ENCODE results near the gene MKNK2.
A peak's percentile ranks its signal among the peaks of the same experiment; 100 is the strongest.

Gene MKNK2

DNA sequence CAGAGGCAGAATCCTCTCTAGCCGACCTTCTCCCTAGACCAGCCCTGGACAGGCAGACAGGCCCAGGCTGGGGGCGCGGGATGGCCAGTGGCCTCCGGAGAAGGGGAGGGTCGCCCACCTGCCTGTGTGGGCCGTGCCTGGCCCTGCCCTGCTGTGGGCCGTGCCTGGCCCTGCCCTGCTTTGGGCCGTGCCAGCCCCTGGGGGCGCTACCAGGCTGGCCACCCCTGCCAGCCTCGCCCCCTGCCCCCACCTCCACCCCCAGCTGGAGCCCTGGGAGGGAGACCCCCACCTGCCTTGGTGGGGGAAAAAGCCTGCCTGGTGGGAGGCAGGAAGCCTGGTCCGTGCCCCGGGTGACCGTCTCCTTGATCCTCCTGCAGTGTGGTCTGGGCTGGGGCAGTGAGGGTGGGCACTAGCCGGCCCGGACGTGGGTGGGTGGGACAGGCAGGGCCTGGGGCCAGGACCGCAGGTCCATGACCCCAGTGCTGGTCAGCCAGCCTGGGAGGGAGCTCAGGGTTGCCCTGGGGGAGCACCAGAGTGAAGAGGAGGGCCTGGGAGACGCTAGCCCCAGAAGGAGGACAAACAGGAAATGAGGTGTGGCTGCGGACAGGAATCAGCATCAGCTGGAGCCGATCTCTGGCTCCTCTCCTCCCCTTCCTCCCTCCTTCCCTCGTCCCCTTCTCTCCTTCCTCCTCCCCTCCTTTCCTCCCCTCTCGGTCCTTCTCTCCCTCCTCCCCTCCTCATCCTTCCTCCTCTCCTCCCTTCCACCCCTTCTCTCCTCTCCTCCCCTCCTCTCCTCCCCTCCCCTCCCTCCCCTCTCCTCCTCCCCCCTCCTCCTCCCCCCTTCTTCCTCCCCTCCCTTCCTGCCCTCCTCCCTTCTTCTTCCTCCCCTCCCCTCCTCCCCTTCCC lies 5.1 kb upstream of the MKNK2 start:
- DNase-seq (ENCODE audit: low read depth), result no peak
- H3K4me3 ChIP-seq (ENCODE audit: low read depth, low read length), result no peak overlapping the region
- TF ChIP-seq MYC (IDR thresholded peaks at IDR 0.05; ENCODE audit: low read depth, low read length) (no peak), POLR2A (IDR thresholded peaks at IDR 0.05; ENCODE audit: extremely low read depth, insufficient read length) (no peak)
- TF ChIP-seq, protein P1, sequence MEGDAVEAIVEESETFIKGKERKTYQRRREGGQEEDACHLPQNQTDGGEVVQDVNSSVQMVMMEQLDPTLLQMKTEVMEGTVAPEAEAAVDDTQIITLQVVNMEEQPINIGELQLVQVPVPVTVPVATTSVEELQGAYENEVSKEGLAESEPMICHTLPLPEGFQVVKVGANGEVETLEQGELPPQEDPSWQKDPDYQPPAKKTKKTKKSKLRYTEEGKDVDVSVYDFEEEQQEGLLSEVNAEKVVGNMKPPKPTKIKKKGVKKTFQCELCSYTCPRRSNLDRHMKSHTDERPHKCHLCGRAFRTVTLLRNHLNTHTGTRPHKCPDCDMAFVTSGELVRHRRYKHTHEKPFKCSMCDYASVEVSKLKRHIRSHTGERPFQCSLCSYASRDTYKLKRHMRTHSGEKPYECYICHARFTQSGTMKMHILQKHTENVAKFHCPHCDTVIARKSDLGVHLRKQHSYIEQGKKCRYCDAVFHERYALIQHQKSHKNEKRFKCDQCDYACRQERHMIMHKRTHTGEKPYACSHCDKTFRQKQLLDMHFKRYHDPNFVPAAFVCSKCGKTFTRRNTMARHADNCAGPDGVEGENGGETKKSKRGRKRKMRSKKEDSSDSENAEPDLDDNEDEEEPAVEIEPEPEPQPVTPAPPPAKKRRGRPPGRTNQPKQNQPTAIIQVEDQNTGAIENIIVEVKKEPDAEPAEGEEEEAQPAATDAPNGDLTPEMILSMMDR (IDR thresholded peaks at IDR 0.05; ENCODE audit: low read depth, low read length), result no peak
- TF ChIP-seq, protein P2, sequence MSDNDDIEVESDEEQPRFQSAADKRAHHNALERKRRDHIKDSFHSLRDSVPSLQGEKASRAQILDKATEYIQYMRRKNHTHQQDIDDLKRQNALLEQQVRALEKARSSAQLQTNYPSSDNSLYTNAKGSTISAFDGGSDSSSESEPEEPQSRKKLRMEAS (IDR thresholded peaks at IDR 0.05; ENCODE audit: low read depth, low read length), result no peak

DNA sequence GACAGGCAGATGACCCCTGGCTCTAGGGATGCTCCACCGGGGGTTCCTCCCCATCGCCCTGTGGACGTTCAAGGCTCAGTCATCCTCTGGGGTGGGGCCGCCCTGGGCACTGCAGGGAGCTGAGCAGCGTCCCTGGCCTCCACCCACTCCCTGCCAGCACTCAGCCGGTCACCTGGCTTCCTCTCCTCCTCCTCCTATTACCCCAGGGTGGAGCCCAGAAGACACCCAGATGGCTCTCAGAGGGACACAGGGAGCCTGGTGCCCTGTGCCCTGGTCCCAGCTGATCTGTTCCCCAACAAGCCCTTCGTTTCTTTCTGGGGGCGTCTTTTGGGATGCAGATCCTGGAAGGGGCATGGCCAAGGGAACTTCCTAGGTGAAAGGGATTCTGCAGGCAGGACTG lies 3.7 kb upstream of the MKNK2 start:
- DNase-seq (ENCODE audit: low read depth), result no peak
- H3K4me3 ChIP-seq (ENCODE audit: low read depth, low read length), result no peak overlapping the region
- TF ChIP-seq, protein P1 (IDR thresholded peaks at IDR 0.05; ENCODE audit: low read depth, low read length), result no peak
- TF ChIP-seq, protein P2 (IDR thresholded peaks at IDR 0.05; ENCODE audit: low read depth, low read length), result no peak
- TF ChIP-seq MYC (IDR thresholded peaks at IDR 0.05; ENCODE audit: low read depth, low read length) (no peak), POLR2A (IDR thresholded peaks at IDR 0.05; ENCODE audit: extremely low read depth, insufficient read length) (no peak)

DNA sequence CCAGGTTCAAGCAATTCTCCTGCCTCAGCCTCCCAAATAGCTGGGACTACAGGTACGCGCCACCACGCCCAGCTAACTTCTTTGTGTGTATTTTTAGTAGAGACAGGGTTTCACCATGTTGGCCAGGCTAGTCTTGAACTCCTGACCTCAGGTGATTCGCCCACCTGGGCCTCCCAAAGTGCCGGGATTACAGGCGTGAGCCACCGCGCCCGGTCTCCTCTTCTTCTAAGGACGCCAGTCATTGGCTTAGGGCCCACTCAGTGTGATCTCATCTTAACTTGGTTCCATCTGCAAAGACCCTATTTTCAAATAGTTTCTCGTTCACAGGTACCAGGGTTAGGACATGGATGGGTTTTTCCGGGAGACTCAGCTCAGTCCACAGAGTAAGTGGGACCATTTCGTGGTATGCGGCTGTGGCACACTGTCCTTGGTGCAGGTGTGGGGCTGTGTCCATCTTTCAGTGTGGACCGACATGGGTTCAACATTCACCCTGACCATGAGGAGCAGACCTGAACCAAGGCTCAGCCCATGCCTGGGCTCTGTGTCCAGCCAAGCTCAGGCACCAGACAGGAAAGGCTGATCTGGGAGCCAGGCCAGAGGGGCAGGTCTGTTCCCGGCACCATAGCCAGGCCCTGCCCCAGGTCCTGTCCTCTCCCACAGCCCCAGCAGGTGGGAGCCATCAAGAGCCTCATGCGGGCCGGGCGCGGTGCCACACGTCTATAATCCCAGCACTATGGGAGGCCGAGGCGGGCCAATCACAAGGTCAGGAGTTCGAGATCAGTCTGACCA lies 2.8 kb upstream of the MKNK2 start:
- no peak overlapping the region for H3K4me3 ChIP-seq (ENCODE audit: low read depth, low read length)
- no peak for DNase-seq (ENCODE audit: low read depth)
- no peak for TF ChIP-seq POLR2A (IDR thresholded peaks at IDR 0.05; ENCODE audit: extremely low read depth, insufficient read length)
- no peak for TF ChIP-seq MYC (IDR thresholded peaks at IDR 0.05; ENCODE audit: low read depth, low read length)
- TF ChIP-seq, protein P1 (IDR thresholded peaks at IDR 0.05; ENCODE audit: low read depth, low read length), result no peak
- TF ChIP-seq, protein P2 (IDR thresholded peaks at IDR 0.05; ENCODE audit: low read depth, low read length), result no peak

DNA sequence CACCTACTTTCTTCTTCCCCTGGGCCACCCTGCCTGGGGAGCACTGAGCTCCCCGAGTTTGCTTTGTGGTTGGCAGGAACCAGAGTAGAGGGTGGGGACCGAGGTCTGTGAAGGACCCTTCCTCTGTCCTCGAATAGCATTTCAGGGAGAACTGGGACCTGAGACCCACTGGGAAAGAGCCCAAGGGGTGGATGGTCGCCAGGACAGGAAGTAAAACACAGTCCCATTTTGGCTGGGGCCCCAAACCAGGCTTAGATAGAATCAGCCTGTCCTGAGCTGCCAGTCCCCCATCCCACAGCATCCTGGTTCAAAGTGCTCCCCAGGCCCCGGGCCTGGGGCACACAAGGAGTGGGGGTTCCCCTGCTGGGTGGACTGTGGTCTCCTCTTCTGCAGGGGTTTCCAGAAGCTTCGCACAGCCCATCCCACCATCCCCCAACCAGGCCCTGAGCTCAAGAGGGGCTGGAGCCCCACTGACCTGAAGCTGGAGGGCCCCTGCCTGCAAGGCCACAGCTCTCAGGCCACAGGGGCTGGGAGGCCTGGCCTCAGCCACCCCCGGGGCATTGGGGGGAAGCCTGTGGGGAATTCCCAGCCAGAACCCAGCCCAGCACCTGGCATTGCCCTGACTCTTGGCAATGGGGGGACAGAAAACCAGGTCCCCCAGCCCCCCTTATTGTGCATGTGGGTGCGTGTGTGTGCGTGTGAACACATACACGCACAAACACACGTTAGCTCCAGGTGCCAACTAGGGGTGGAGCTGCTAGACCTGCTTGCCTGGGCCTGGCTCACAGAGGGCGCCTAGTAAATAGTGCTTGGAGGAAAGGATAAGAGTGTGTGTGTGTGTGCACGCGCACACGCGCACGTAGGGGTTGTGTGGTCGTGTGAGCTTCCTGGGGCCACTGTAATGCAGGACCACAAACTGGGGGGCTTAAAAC lies 995 bp upstream of the MKNK2 start:
- DNase-seq (ENCODE audit: low read depth), result no peak
- no peak overlapping the region for H3K4me3 ChIP-seq (ENCODE audit: low read depth, low read length)
- TF ChIP-seq MYC (IDR thresholded peaks at IDR 0.05; ENCODE audit: low read depth, low read length) (no peak), POLR2A (IDR thresholded peaks at IDR 0.05; ENCODE audit: extremely low read depth, insufficient read length) (no peak)
- TF ChIP-seq, protein P2 (IDR thresholded peaks at IDR 0.05; ENCODE audit: low read depth, low read length), result no peak
- TF ChIP-seq, protein P1 (IDR thresholded peaks at IDR 0.05; ENCODE audit: low read depth, low read length), result no peak

DNA sequence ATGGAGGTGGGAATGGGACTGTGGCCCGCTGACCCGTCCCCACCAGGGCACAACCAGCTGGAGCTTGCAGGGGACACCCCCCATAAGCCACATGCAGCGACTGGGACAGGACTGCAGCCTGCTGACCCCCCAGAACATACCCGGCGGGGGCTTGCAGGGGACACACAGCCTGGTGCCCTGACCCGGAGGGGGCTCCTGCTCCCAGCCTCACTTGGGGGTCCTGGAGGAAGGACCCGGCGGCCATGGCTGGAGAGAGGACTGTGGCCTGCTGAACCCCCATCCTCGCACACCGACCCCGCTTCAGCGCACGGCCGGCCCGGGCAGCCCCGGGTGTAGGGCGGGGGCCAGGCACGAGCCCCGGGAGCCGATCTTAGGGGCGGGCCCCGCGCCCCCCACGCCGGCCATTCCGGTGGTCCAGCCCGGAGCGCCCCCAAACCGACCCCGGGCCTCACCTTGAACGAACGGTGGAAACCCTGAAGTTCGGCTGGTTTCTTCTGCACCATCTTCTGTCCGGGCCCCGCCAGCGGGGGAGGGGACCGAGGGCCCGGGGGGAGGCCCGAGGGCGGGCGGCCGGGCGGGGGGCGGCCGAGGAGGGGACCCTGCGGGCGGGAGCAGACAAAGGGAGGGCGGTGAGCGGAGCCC lies 574 bp downstream of the MKNK2 start:
- no peak for DNase-seq (ENCODE audit: low read depth)
- TF ChIP-seq POLR2A (IDR thresholded peaks at IDR 0.05; ENCODE audit: extremely low read depth, insufficient read length) (no peak), MYC (IDR thresholded peaks at IDR 0.05; ENCODE audit: low read depth, low read length) (no peak)
- TF ChIP-seq, protein P1 (IDR thresholded peaks at IDR 0.05; ENCODE audit: low read depth, low read length), result no peak
- TF ChIP-seq, protein P2 (IDR thresholded peaks at IDR 0.05; ENCODE audit: low read depth, low read length), result no peak
- H3K4me3 ChIP-seq (ENCODE audit: low read depth, low read length), result peak overlapping the region; percentile 68

All from NB4 (cell line).